SU-DHL-6 (cell line): Measurements from ENCODE around the gene ASAP2.

ENCODE experiments used
- CTCF ChIP-seq: fragments of 200-600 bp; sonication (generic); IDR thresholded peaks from one replicate; pipeline ENCODE4 v1.5.1; 2017; ENCODE audit warnings: antibody characterized with exemption, mild to moderate bottlenecking, low read length, moderate library complexity; ENCODE audit not compliant: insufficient read depth, poor library complexity, severe bottlenecking
- EZH2phosphoT487 ChIP-seq: fragments of 200-600 bp; sonication (generic), shearing (Covaris generic); conservative IDR thresholded peaks from 2 replicates; pipeline ENCODE4 v1.6.1; 2018; ENCODE audit warnings: mild to moderate bottlenecking, antibody characterized with exemption, low read length, moderate library complexity, mixed read lengths

DNA sequence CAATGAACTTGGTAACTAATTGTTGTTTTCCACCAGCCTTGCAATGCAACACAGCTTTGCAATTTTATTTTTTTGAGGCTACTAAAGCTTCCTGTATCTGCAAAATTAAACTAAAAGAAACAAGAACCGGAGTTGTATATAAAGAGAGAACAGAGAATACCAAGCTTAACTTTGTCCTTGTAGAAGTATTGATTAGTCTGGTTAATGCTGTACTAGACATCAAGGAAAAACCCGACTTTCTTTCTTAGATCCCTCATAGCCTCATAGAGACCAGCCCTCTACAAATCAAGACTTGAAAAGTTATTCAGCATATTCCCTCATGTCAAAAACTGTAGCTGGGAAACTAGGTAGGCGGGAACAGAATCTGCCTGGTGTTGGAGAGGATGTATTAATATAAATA is 1.7 kb upstream of the ASAP2 start:
- TF ChIP-seq CTCF, result no peak
- TF ChIP-seq EZH2phosphoT487, result no peak
